Caki2 (cell line): Measurements from ENCODE around the gene RAPGEF5. TPM values are rescaled to one million over a fixed set of nuclear protein-coding genes. Genes with fewer than 3 reads are reported as not detected.

Experiments
- DNase-seq: peaks from one replicate; pipeline ENCODE4 v3.0.0-alpha.2; 2015; ENCODE audit warnings: low read depth
- in situ Hi-C: cut with HindIII; loops from 2 replicates; pipeline ENCODE4 v1.10.0; 2016; ENCODE audit warnings: low sequenced_read_pairs, low pct_unique_long_range_greater_than_20kb, mixed read lengths
- total RNA-seq: library from RNA; depleted of rRNA; stranded (reverse); fragments of >200 nt; shearing (Covaris generic); gene quantifications from 2 replicates; pipeline ENCODE4 v1.2.3, GENCODE V29; 2014; ENCODE audit warnings: low replicate concordance

Gene RAPGEF5
- total RNA-seq, 1 experiment from 2014 or later: 10.2 TPM

DNA sequence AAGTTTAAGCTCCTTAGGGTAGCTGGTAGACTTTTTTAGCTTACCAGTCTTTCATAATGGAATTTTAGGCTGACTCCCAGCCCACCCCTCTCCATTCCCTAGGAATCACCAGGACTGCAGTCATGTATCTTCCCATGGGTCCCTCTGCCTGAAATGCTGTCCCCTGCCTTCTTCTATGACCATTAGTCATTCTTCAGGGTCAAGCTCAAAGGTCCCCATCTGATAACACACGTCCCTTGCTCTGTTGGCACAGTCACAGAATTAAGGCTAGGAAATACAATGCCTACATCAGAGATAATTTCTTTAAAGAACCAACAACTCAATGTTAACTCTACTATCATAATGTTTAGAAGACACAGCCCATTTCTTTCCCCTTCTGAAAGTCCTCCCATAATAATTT lies 140.6 kb downstream of the RAPGEF5 start:
- in situ Hi-C loops: no loop called here
- no peak for DNase-seq

DNA sequence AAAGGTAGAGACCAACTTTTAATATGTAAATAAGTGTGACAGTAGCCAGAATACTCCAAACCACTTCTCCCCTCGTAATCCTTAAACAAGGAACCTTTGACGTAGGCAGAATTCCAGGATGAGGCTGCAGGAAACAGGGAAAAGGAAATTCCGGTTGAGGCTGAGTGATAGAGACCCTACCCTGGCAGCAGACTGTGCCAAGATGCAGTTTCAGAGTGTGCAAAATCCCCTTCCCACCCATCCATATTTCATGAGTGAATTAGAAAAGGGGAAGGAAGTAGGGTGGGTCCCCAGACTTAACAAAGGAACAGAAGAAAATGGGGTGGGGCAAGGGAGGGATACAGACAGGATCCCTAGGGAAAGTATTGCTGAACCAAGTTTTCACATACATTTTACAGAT lies 143.0 kb downstream of the RAPGEF5 start:
- DNase-seq: no peak
- in situ Hi-C loops: no loop called here

GRCh38 chr7:22213081-22213480 lies 143.9 kb downstream of the RAPGEF5 start:
- in situ Hi-C loops: no loop called here
- DNase-seq: no peak

DNA sequence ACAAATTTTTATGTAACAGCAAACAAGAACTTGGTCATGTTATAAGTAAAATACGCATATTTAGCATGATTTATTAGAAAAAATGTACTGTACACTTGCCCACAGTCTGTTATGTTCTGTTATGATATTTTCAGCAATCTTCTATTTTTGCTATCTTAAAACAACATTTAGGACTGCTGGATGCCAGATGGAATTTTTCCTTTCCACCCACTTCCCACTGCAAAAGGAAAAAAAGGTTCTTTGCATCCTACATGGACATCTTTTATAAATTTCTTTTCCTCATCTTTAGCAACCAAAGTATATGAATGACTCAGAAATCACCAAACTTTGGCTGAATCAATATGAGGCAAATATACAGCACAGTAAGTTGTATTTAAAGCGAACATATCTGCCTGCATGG lies 146.0 kb downstream of the RAPGEF5 start:
- no peak for DNase-seq
- in situ Hi-C loops: no loop called here

DNA sequence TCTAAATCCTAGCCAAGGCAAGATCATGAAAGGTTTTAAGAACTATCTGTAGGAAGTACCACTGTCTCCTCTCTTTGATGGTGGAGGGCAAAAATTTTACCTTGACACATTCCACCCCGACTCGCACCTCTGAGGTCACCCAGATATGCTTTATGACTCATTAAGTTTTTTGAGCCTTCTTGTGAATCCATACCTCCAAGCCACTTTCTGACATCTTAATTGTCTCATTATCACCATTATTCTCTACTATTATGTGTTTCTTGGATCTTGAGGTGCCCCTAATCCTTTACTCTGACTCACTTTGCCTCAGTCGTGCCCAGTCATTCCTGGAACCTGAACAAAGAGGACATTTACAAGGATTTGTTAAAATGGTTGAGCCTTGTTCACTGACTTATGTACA lies 146.6 kb downstream of the RAPGEF5 start:
- no peak for DNase-seq
- in situ Hi-C loops: no loop called here

DNA sequence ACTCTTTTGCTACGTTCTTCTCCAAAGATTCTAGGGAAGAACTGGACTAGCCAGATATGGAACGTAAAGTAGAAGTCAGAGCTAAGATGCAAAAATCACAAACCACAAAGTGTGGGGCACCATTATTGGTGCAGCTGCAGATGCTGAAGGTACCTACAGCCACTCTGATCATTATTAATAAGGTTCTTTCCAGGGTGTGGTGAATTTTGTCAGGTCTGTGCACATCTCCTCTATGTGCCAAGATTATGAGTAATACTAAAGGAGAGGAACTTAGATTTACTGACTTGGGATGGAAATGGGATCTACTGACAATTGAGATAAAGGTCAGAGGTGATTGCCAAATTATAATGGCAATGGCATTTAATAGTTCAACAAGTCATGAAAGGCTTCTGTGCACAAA lies 148.2 kb downstream of the RAPGEF5 start:
- in situ Hi-C loops: no loop called here
- no peak for DNase-seq

DNA sequence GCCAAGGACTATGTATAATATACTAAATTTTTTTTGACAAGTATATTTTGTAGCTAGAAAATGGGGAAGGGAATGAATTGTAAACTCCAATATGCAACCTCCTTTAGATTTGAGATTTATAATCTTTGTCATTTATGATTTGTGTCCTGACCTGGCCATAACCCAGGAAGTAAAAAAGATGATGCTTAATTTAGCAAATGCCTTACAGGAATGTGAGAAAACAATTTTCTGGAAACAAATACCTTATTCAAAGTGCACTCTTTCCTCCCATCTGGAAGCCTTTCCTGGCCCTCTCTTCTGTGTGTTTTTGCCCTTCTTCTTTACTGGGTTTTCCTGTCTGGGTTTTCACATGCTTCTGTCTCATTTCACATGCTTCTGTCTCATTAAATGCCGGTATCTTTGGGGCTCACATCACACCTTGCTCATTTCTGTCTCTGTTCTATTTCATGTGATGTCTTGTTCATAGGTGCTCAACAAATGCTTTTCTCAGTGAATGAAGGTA lies 149.2 kb downstream of the RAPGEF5 start:
- in situ Hi-C loops: no loop called here
- DNase-seq: no peak

DNA sequence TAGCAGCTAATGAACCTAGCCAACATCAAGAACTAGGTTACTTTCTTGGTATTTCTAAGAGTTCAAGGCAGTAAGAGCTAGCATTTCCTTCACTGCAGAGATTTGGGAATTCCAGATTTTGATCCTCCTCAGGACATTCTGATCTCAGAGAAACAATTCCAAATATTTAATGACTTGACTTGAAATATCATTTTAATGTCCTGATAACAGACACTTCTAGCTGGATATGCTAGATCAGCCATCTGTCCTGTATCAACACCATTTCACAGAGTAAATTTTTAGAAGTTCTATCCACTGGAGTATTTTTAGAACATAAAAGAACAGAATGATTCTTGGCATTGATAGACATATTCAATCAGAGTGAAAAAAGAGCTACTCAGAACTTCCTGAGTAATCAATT lies 151.3 kb downstream of the RAPGEF5 start:
- no peak for DNase-seq
- in situ Hi-C loops: no loop called here

DNA sequence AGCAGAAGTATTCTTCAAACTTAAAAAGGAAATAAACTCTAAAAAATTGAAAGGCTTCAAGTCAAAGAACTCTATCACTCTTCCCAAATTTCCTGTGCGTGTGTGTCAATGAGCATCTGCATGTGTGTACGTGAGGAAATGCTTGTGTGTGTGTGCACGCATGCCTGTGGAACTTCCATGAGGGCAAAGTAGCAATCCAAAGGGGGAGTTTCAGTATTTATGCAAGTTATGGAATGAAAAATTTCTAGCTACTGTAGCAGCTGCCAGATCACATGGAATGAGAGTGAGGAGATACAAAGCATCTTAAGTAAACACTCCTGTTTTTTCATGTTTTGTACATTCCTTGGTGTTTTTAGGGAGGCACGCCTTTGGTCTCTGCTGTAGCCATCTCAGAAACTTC lies 152.6 kb downstream of the RAPGEF5 start:
- no peak for DNase-seq
- in situ Hi-C loops: no loop called here

GRCh38 chr7:22202141-22202540 lies 154.8 kb downstream of the RAPGEF5 start:
- in situ Hi-C loops: no loop called here
- DNase-seq: no peak

DNA sequence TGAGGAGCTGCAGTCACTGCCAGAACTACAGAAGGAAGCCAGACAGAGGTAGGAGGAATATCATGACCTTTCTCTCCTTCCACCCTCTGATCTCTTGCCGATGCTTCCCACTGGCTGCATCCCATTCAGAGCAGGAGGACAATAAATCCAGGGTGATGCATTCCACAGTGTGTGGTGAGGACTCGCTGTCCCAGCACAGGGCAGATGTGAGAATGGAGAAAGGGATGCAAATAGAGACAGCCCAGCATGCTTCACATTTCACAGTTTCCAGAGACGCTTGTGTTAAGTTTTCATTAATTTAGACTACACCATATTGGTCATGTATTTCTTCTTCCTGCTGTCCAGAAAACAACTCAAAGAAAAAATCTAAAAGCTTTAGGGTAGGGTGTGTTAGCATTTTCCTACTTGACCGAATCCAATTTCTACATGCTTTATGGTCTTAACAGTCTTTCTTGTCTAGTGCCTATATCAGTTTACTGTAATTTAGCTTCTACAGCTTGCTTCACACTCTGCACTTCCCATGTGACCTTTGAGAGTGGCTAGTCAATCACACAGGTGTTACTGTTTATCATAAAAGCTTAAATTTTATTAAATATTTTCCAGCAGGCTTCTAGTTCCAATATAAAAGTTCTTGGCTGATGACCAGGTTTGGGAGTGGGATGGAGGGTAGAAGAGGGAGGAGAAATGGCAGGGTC lies 155.6 kb downstream of the RAPGEF5 start:
- in situ Hi-C loops: no loop called here

GRCh38 chr7:22200777-22201176 lies 156.2 kb downstream of the RAPGEF5 start:
- in situ Hi-C loops: no loop called here
- DNase-seq: no peak

More for the DNA sequence above, 155.6 kb downstream of the RAPGEF5 start:
- DNase-seq: no peak

DNA sequence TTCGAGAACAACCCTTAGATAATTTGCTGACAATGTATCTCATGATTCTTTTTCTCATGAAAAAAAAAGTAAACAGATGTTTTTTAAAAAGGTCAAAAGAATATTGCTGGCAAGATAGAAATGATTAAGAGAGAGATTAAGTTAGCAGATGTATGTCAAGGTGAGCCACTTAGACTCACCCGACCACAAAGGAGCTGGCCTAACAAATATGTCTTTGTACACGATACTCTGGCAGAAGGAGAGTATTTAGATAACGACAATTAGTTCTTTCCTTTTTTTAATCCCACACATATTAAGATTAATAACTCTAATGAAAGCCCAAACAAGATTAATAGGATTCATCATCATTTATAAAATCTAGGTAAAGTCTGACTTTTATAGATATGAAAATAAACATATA lies 156.7 kb downstream of the RAPGEF5 start:
- in situ Hi-C loops: no loop called here
- DNase-seq: no peak

GRCh38 chr7:22197376-22197775 lies 159.6 kb downstream of the RAPGEF5 start:
- no peak for DNase-seq
- in situ Hi-C loops: no loop called here

GRCh38 chr7:22196429-22196828 lies 160.5 kb downstream of the RAPGEF5 start:
- in situ Hi-C loops: no loop called here
- DNase-seq: no peak

GRCh38 chr7:22195397-22196172 lies 161.4 kb downstream of the RAPGEF5 start:
- in situ Hi-C loops: no loop called here
- no peak for DNase-seq

DNA sequence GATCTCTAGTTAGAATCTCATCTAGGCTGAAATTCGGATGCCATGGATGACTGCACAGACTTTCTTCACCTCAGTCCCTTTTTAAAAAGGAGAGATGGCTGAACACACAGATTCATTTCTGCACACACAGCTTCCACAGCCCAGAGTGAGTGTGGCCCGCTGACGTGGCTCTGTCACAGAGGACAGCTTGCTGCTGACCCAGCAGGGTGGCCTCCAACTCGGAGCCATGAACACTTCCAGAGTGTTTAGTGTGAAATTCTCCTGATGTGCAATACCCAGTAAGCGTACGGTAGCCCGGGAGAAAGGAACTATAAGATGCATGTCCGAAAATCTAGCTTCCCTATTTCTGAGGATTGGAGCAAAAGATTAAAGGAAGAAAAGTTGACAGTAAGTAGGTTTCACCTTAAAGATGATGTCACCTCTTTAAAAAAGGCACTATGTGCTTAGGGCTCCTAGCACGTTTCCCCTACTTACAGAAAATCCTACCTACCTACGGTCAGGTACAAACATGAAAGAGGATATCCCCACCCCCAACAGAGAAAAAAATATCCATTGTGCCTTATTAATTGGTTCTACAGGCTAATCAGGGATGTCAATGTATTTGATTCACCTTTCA lies 162.2 kb downstream of the RAPGEF5 start:
- no peak for DNase-seq
- in situ Hi-C loops: no loop called here

GRCh38 chr7:22193450-22193983 lies 163.4 kb downstream of the RAPGEF5 start:
- DNase-seq: no peak
- in situ Hi-C loops: no loop called here

DNA sequence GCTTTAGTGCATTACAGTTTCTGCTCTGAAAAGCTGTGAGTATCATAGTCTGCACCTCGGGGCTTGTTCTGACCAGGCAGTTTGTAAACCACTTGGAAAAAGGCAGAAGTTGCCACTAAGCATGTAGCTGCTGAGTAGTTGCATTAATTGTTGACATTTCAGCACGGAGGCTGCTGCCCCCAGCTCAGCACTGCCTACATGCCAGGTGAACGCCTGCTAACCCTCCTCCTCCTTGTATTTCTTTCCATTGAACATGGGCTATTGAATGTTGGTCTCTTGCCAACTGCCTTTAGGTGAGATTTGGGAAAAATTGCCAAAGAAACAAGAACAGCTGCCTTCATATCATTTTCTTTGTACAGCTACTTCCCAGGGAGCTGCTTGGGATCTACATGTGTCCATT lies 164.2 kb downstream of the RAPGEF5 start:
- no peak for DNase-seq
- in situ Hi-C loops: no loop called here
